GM13977 (cell line): ENCODE data around the gene THAP8.
A peak's percentile ranks its signal among the peaks of the same experiment; 100 is the strongest.

ENCODE experiments used
- DNase-seq: peaks from one replicate; pipeline ENCODE4 v3.0.0; 2012; ENCODE audit warnings: low spot score
- CTCF ChIP-seq: IDR thresholded peaks from 2 replicates; pipeline ENCODE4 v1.5.1; 2012; ENCODE audit warnings: mild to moderate bottlenecking, control low read depth; ENCODE audit not compliant: insufficient read depth; ENCODE audit errors: extremely low read depth, missing control alignments
- in situ Hi-C: fragments of 300-500 bp; cut with MboI; formaldehyde crosslinking; loops from one replicate; pipeline ENCODE4 v1.12.0; 2022; ENCODE audit warnings: low sequenced_read_pairs, low pct_unique_long_range_greater_than_20kb, mixed read lengths, inconsistent platforms; ENCODE audit not compliant: unreplicated experiment

Gene THAP8

DNA sequence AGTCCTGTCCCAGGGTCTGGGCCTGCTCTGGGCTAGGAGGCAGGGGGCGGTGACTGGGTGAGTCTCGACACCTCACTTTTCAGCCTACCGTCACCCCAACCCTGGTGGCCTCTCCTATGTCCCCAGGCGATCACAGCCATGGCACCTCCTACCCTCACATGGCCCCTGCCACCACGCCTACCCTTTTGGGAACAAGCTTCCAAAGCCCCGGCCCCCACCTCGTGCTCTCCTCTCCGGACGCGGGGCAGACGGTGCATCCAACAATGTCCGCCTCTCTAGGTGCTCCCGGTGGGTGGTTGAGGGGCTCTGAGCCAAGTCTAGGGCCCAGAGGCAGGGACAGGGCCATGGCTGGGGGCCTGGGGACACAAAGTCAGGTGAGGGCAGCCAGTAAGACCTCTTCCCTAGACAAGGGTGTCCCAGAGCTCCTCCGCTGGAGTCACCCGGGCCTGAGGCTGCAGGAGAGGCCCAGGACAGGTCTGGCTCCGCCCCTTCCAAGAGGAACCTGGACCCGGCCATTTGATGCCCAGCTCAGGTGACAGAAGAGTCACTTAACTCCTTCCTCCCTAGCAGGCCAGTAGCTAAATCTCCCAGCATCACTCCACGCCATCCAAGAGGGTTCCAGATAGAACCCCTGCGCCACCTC is 45.6 kb downstream of the THAP8 start, which contains the start of gene SYNE4:
Gene SYNE4, minus strand, starts transcription at position 478 of the 643 bp plus-strand sequence. Its CDS starts 132 bp downstream, at position 346.
- DNase-seq, result no peak
- TF ChIP-seq CTCF, result no peak

DNA sequence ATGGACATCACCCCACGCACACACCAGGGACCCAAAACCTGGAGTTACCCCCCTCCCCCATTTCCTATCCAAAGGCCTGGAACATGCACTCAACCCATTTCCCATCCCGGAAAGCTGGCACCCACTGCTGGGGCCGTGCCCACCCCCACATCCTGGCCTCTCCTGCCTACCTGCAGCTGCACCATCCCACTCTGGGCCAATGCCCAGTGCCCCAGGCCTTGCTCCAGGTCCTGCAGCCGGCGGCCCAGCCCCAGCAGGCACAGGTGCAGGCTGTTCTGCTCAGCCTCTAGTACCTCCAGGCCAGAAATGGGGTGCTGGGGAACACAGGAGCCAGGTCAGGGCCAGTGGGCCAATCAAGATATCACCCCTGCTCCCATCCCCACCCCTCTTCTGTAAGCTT is 47.1 kb downstream of the THAP8 start:
- in situ Hi-C loops, result no loop called here
- DNase-seq, result no peak
- no peak for TF ChIP-seq CTCF

More for the DNA sequence above, 45.6 kb downstream of the THAP8 start, which contains the start of gene SYNE4:
- in situ Hi-C loops, result no loop called here

- TF ChIP-seq CTCF, result no peak
- in situ Hi-C loops, result no loop called here
- DNase-seq, result no peak
Measured at GRCh38 chr19:36003284-36003683, 50.8 kb downstream of the THAP8 start.

DNA sequence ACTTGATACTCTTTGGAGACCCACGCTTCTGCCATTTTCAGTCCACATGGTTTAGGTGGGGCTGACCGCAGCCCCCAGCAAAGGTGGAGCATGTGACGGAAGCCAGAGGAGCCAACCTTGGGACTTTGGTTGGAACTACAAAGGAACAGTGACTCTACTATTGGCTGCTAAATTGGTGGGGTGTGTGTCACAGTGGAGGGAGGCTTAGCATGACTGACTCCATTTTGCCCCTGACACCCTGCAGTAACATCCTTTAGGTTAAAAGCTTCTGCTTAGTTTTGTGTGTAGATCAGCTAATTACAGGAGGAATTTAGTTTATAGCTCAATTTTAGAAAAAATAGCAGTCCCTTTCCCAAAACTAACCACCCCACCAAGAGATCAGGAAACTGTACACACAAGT is 52.5 kb downstream of the THAP8 start:
- no peak for DNase-seq
- TF ChIP-seq CTCF, result no peak
- in situ Hi-C loops, result no loop called here

GRCh38 chr19:35996777-35997176 is 57.3 kb downstream of the THAP8 start:
- in situ Hi-C loops, result no loop called here
- no peak for TF ChIP-seq CTCF
- DNase-seq, result no peak

GRCh38 chr19:35995048-35995993 is 58.8 kb downstream of the THAP8 start, which contains the start of gene SDHAF1:
Gene SDHAF1, plus strand, starts transcription at chr19:35995188. Its CDS starts 87 bp downstream, at chr19:35995275.
- in situ Hi-C loops, result no loop called here
- TF ChIP-seq CTCF, result peak; percentile 11
- peak; percentile 99 for DNase-seq
